CD4-positive, alpha-beta T cell treated with Interleukin-6 for 4 hours (primary cell): ENCODE results near the gene CDX4.
"Not testable (repeated sequence)": the region's sequence is repeated elsewhere in the genome, so short reads cannot be mapped to it uniquely, and the experiment has no call there.

Experiments
- DNase-seq: peaks from one replicate; pipeline ENCODE4 v3.0.0-alpha.2; 2020; ENCODE audit warnings: mixed read lengths

CDX4 gene, protein sequence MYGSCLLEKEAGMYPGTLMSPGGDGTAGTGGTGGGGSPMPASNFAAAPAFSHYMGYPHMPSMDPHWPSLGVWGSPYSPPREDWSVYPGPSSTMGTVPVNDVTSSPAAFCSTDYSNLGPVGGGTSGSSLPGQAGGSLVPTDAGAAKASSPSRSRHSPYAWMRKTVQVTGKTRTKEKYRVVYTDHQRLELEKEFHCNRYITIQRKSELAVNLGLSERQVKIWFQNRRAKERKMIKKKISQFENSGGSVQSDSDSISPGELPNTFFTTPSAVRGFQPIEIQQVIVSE

GRCh38 chrX:73446831-73447230 is at the start of gene CDX4:
Gene CDX4 (plus strand): TSS chrX:73447053. CDS start chrX:73447254, 201 bp downstream.
- DNase-seq, result no peak

DNA sequence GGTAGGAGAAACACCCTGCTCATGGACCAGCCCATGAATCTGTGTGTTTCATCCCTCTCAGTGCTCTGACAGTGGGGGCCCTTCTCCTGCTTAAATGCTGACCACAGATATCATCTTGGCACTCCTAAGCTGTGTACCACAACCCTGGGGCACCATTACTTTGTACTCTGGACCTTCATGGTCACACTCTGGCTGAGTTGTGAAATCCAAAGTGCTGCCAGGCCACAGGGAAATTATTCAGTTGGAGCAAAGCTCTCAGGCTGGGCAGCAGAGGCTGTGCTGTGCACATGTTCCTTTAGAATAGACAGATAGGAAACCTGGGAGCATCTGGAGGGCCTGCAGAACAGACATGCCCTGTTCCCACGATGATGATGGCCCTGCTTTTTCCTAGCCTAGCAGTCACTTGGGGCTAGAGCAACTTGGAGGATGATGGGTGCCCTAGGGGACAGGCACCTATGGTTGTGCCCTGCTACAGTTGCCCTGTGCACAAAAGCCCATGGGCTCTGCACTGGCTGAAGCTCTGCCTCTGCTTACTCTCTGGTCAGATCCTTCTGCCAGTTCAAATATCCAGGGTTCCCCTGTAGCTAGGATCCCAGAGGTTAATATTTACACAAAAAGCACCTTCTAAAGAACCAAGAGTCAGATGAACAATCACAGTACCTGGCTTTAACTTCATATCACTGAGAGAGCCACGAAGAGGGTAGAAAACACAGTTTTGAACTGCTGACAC is 48.5 kb upstream of the CDX4 start:
- DNase-seq, result no peak

DNA sequence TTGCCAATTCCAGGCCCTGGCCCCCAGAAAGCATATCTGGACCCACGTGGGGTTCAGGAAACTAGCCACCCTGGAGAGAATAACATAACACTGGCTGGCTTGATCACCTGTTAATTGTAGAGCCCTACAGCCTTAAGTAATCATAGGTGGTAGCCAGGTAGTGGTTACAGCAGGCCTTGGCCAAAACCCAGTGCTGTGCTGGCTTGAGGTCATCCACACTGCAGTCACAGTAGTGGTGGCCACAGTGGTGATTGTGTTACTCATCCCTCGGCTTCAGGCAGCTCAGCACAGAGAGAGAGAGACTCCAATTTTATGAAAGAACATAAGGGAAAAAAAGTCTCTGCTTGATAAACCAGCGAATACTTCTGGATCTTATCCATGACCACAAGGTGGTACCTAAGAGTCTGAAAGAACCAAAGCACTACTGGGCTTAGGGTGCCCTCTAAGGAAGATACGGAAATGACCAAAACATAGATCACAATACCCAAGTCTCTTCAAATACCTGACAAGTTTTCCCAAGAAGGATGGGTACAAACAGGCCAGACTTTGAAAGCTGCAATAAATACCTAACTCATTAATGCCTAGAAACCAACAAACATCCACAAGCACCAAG is 46.6 kb upstream of the CDX4 start:
- no peak for DNase-seq

GRCh38 chrX:73401591-73402266 is 45.1 kb upstream of the CDX4 start:
- no peak for DNase-seq

- no peak for DNase-seq
Observed at GRCh38 chrX:73412930-73413329, 33.9 kb upstream of the CDX4 start.

GRCh38 chrX:73447311-73447794 is 500 bp downstream of the CDX4 start:
- no peak for DNase-seq

DNA sequence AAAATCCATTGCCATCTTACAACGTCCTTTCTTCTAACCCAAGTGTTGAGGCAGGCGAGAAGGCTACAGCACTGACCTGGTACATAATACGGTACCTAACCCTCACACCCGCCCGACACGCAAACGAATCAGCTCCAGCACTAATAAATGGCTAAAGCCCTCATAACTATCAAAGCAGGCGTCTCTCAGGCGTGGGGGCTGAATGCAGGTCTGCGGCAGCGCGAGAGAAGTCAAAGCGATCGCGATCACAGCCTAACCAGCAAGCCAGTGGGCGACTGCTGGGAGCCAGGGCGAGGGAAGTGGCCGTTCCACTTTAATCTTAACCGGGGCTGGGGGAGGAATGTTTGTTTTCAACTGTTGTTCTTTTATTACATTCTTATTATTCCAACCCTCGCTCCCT is 1.5 kb downstream of the CDX4 start:
- no peak for DNase-seq

GRCh38 chrX:73455171-73455570 is 8.3 kb downstream of the CDX4 start:
- no peak for DNase-seq

DNA sequence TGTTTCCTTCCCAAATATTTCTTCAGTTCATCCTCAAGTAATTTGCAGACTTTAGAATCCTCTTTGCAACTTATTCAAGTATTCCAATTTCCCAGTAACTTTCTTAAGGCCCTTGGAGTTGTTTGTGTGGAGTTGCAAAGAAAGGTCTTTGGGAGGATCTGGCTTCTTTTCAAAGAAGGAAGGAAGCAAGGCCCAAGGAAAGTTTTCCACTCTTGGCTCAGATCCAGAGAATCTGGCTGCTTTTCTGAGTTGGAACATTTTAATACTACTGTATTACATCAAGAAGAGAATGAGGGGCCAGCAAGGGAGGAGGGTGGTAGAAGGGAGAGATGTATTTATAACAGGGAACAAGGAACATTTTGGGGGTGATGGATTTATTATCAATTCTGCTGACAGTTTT is 10.5 kb downstream of the CDX4 start:
- no peak for DNase-seq

- DNase-seq, result no peak
Observed at GRCh38 chrX:73468376-73468775, 21.5 kb downstream of the CDX4 start.

DNA sequence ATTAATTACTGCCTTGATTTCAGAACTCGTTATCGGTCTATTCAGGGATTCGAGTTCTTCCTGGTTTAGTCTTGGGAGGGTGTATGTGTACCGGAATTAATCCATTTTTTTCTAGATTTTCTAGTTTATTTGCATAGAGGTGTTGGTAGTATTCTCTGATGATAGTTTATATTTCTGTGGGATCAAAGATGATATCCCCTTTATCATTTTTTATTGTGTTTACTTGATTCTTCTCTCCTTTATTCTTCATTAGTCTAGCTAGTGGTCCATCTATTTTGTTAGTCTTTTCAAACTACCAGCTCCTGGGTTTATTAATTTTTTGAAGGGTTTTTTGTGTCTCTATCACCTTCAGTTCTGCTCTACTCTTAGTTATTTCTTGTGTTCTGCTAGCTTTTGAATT is 32.1 kb downstream of the CDX4 start:
- DNase-seq, result no peak

DNA sequence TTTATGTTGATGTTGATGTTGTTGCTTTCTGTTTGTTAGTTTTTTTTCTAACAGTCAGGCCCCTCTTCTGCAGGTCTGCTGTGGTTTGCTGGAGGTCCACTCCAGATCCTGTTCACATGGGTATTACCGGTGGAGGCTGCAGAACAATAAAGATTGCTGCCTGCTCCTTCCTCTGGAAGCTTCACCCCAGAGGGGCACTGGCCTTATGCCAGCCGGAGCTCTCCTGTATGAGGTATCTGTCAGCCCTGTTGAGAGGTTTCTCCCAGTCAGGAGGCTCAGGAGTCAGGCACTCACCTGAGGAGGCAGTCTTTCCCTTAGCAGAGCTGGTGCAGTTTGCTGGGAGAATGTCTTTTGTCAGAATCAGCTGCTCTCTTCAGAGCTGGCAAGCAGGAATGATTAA is 34.7 kb downstream of the CDX4 start:
- DNase-seq, result no peak

GRCh38 chrX:73490661-73491060 is 43.8 kb downstream of the CDX4 start:
- no peak for DNase-seq

DNA sequence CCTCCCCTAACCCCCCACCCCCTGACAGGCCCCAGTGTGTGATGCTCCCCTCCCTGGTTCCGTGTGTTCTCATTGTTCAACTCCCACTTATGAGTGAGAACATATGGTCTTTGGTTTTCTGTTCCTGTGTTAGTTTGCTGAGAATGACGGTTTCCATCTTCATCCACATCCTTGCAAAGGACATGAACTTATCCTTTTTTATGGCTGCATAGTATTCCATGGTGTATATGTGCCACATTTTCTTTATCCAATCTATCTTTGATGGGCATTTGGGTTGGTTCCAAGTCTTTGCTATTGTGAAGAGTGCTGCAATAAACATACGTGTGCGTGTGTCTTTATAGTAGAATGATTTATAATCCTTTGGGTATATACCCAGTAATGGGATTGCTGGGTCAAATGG is 45.3 kb downstream of the CDX4 start:
- not testable (repeated sequence) for DNase-seq
